HG02759 (cell line): ENCODE data around the gene CDKN2B-AS1.
A peak's percentile ranks its signal among the peaks of the same experiment; 100 is the strongest.
"Not testable (repeated sequence)": the region's sequence is repeated elsewhere in the genome, so short reads cannot be mapped to it uniquely, and the experiment has no call there.

Experiments used
- ATAC-seq: cut with Tn5 transposase; IDR thresholded peaks from one replicate; pipeline ENCODE4 v1.9.1; 2021; ENCODE audit warnings: mild to moderate bottlenecking, moderate library complexity; ENCODE audit not compliant: unreplicated experiment

Gene CDKN2B-AS1

DNA sequence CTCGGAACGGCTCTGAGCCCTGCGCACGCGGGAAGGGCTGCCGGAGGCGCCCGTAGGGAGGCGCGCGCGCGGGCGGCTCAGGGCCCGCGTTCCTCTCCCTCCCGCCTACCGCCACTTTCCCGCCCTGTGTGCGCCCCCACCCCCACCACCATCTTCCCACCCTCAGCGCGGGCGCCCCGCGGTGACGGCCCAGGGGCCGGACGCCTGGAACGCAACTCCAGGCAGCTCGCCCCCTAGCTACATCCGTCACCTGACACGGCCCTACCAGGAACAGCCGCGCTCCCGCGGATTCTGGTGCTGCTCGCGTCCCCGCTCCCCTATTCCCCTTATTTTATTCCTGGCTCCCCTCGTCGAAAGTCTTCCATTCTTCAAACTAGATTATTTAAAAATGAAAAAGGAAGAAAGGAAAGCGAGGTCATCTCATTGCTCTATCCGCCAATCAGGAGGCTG, at the start of gene CDKN2B-AS1:
Gene CDKN2B-AS1, plus strand, starts transcription at position 236 of the 450 bp plus-strand sequence.
- peak; percentile 54 for ATAC-seq

DNA sequence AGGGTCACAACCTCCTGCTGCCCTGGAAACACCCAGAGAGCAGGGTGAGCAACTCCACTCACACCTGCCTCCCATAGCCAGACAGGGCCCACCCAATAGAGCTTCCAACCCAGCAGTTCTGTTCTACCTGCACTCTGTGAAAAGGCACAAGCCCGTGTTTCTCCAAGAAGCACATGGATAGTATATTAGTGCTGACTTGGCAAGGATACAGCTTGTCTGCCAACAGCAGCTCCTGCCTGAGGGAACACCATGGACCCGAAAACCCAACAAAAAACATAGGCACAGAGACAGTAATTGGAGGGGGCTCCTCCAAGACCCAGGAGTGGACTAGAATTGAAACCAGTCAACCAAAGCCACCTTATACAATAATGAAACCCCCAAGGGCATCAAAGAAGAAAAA, 49.0 kb upstream of the CDKN2B-AS1 start:
- ATAC-seq = no peak

DNA sequence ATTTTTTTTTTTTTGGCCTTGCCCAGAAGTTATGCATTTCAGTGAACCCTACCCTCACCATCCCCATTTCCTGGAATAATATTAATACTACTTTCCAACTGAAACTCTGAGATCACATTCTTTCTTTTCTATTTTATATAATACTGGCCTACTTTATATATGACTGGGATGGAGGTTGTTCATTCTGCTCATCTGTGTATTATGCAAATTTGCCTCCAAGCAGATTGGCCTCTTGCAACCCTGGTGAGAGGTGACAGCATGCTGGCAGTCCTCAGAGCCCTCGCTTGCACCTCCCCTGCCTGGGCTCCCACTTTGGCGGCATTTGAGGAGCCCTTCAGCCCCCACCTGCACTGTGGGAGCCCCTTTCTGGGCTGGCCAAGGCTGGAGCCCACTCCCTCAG, 35.8 kb upstream of the CDKN2B-AS1 start:
- ATAC-seq = no peak

DNA sequence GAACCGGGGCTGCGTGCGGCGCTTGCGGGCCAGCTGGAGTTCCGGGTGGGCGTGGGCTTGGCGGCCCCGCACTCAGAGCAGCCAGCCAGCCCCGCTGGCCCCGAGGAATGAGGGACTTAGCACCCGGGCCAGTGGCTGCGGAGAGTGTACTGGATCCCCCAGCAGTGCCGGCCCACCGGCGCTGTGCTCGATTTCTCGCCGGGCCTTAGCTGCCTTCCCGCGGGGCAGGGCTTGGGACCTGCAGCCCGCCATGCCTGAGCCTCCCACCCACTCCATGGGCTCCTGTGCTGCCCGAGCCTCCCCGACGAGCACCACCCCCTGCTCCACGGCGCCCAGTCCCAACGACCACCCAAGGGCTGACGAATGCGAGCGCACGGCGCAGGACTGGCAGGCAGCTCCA, 35.3 kb upstream of the CDKN2B-AS1 start:
- ATAC-seq = not testable (repeated sequence)

DNA sequence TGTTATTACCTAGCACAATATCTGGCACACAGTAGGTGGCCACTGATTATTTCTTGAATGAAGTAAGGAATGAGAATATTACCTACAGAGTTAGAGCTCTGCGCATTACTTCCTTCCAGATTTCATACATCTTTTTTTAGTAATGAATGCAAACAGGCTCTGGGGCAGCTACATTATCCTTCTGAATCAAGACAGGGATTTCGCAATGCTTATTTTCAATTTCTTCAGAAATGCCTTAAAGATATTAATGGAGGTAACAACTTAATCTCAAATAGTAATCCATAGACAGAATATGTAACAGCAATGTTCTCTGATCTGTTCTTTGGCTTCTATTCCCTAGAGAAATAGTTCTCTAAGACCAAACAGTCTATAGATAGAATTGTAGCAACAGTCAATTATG, 33.0 kb upstream of the CDKN2B-AS1 start:
- no peak for ATAC-seq

DNA sequence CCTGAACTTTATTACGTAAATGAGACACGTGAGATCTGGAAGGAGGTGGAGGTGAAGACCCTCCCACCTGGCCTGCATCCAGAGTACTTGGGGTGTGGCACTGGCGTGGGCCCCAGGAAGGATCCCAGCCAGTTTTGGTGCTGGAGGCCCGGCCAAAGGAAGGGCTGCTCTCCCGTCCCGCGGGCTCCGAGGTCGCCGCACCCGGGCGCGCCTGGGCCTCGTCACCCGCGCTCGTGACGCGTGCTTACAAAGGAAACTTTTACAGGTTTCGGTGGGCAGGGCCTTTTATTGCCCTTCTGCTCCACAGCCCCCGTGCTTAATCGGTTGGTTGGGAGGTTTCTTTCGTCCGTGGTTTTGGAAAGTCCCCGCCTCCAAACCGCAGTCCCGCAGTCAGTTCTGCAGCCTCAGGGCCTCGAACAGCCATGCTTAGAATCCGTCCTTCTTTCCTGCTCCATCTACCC, 29.6 kb upstream of the CDKN2B-AS1 start:
- ATAC-seq = peak; percentile 56

DNA sequence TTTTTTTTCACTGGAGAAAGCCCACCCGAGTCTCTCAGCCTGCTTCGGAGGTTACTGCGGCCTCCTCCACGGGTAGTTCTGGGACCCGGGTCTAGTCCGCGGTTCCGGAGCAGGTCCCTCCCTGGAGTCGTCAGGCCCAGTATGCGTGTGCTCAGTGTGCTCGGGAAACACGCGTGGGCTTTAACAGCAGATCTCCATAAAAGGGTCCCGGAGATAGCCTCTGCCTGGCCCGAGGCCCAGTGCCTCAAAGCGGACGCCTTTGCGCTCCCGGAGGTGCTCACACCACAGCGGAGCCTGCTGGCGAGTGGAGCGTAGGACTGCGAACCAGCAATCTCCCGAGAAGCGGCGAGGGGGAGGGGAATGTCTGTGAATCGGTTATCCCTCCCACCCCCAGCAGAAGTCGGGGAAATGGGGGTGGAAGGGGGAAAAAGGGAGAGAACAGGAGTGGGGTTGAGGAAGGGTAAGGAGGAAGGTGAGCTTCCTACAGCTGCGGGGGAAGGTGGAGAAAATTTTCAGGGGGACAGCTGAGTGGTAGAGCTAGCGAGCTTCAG, 29.1 kb upstream of the CDKN2B-AS1 start:
- peak; percentile 83 for ATAC-seq

DNA sequence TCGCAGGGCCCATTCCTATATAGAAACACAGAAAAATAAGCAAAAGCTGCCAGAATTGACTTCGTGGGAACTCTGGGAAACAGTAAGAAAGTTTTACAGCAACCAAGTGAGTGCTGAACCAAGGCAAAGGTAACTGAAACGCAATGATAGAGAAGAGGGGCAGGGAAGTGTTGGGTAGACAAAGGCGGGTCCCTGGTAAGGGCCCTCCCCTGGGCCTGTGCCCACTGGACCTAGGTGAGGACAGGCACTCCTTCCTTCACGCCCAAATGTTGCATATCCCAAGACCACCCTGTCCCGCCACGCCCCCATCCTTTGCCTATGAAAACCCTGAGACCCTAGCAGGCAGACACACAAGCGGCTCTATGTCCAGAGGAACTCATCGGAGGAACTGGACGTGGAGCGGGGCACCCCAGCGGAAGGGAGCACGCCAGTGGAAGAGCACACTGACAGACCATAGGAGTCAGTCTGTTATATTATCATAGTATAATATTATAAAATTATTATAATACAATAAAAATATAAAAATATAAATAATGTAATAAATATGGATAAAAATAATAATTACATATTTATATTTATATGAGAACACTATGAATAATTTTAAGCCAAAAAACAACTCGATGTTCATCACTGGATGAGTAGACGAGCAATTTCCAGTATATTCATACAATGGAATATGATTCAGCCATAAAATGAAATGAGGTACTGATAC, 28.3 kb upstream of the CDKN2B-AS1 start:
- no peak for ATAC-seq

DNA sequence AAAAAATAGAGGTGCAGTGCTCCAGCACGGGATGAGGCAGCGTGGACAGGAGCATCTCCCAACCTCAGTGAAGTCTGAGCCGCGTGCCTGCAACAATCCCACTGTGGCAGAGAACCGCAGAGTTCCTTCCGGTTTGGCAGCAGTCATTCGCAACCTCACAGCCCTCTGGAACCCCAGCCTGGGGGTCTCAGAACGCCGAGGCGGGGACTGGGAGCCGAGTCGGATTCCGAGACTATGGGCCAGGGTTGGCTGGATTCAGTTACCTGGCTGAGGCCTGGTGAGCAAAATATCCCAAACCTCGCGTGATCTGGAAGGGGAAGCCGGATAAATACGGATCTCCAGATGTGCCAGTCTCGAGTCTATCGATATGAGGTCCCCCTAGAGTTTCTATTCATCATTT, 27.4 kb upstream of the CDKN2B-AS1 start:
- ATAC-seq = no peak

DNA sequence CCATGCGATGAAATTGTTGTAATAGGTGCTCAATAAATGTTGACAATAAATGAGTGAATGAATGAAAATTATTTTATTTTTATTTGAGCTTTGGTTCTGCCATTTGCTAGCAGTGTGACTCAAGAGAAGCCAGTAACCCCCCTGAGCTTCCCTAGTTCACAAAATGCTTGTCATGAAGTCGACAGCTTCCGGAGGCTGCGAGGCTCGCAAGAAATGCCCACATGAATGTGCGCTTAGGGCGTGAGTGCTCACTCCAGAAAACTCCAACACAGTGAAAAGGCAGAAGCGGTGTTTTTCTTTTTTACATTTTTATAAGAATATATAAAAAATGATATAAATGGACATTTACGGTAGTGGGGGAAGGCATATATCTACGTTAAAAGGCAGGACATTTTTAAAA, 26.9 kb upstream of the CDKN2B-AS1 start:
- ATAC-seq = no peak

DNA sequence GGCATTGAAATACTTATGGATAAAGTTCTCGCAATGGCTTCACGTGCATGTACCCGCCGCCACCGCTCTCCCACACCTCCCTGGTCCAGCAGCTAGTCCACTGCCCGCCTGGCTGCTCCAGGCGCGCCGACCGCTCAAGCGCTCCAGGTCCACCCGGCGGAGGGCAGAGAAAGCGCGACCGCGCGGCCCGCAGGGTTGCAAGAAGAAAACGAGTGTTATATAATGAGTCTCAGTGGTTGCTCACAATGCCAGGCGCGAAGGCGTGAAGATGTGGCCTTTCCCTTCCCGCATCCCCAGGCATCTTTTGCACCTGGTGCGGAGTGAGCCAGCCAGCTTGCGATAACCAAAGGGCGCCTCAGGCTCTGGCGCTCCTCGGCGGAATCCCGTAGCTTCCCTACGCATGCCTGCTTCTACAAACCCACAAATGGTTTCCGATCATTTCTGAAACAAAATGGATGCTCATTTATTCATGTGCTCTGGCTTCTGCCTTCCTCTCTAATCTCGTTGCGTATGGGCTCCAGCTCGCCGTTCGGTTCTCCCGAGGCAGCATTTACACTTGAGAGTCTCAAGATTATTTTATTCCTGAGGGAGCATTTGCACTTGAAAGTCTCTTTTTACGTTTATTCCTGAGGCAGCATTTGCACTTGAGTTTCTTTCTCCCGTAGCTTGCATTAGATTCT, 26.1 kb upstream of the CDKN2B-AS1 start:
- ATAC-seq = no peak

DNA sequence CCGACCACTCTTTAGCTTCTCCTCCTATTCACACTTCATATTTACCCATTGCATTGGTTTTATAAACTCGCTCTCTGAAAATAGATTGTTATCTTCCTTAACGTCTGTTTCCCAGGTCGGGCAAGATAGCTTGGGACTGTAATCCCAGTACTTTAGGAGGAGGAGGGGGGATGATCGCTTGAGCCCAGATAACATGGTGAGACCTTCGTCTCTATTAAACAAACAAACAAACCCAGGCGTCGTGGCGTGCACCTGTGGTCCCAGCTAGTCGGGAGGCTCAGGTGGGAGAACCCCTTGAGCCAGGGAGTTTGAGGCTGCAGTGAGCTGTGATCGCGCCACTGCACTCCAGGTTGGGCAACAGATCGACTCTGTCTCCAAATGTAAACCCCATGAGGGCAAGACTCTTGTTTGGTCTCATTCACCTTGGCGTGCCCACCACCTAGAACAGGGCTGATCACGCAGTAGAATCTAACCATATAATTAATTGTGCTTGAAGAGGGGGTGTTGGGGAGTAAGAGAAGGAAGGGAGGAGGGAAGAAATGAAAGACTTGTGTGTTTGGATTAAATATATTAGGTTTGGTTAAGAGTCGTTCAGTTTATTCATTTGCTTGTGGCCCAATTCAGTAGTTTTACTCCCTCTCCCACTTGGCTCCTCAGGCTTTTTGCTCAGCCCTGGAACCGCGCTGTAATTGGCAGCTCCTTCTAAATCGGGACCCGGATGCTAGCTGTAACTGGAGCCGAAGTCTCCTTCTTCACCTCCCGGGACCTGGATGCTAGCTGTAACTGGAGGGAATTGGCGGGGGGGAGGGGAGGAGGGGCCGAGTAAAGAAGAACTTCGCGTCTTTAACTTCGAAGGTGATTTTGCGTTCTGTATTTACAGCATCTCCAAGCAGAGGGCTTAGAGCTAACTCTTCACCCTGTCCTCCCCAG, 25.3 kb upstream of the CDKN2B-AS1 start:
- no peak for ATAC-seq

DNA sequence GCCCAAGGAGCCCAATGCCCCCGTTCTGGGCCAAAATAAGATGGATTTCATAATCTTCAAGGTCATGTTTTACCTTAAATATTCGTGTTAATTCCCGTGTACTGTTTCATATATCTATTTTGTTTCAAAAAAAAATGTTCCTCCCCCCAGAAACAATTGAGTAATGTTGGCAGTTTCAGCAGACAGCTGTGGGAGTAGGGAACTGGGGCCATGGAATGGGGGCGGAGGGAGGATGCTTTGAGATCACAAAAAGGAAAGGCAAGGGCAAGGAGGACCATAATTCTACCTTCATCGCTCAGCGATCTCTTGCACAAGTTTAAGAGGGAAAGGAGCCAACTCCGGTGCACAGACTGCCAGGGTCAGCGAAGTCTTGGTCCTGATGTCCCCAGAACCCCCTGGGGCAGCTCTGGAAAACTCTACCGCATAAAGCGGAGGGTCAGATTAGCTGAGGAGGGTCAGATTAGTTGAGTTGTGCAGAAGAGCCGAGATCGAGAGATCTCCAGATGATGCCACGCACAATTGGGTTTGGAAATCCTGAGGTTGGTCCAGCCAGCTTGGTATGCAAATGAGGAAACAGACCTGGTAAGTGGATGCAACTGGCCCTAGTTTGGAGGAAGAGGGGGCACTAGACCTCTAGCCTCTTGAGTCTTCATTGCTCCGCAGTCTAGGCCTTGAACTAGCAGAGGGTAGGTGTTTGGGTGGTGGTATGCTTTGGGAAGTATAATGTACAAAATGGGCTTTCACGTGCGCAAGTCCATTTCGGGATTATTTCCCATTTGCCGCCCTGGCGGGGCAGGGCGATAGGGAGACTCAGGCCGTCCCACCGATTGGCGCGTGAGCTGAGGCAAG, 24.4 kb upstream of the CDKN2B-AS1 start:
- no peak for ATAC-seq

DNA sequence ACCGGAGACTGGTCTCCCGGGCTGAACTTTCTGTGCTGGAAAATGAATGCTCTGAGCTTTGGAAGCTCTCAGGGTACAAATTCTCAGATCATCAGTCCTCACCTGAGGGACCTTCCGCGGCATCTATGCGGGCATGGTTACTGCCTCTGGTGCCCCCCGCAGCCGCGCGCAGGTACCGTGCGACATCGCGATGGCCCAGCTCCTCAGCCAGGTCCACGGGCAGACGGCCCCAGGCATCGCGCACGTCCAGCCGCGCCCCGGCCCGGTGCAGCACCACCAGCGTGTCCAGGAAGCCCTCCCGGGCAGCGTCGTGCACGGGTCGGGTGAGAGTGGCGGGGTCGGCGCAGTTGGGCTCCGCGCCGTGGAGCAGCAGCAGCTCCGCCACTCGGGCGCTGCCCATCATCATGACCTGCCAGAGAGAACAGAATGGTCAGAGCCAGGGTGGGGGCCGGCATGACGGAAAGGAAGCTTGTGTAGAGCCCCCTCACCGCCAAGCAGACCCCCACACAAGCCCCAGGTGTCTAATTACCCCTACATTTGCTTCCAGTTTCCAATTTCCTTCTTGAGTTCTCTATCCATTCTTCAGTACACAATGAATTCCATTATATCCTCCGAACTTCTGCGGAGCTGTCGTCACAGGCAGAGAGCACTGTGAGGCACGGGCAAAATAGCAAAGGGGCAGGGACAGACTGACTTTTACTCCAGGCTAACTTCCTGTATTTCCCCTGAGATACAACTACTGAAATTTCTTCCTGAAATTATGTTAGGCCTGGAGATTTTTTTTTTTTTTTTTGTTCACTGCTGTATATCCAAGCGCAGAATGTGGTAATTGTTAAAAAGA, 23.6 kb upstream of the CDKN2B-AS1 start:
- ATAC-seq = no peak

DNA sequence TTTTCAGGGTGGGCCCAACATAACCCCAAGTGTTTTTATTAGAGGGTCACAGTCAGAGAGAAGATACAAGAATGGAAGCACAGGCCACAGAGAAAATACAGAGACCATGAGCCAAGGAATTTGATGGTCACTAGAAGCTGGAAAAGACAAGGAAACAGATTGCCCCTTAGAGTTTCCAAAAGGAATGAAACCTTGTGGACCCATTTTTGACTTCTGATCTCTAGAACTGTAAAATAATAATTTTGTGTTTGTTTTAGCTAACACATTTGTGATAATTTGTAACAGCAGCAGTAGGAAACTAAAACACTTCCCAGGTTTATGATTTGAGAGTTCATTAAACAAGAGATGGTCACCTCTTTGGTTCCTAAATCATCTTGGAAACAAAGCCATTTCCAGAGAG, 22.2 kb upstream of the CDKN2B-AS1 start:
- no peak for ATAC-seq

DNA sequence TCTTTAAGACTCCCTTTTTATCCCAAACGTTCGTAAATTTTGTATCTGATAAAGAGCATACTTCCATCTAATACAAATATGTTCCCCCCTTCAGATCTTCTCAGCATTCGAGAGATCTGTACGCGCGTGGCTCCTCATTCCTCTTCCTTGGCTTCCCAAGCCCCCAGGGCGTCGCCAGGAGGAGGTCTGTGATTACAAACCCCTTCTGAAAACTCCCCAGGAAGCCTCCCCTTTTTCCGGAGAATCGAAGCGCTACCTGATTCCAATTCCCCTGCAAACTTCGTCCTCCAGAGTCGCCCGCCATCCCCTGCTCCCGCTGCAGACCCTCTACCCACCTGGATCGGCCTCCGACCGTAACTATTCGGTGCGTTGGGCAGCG, 20.3 kb upstream of the CDKN2B-AS1 start:
- ATAC-seq = no peak

DNA sequence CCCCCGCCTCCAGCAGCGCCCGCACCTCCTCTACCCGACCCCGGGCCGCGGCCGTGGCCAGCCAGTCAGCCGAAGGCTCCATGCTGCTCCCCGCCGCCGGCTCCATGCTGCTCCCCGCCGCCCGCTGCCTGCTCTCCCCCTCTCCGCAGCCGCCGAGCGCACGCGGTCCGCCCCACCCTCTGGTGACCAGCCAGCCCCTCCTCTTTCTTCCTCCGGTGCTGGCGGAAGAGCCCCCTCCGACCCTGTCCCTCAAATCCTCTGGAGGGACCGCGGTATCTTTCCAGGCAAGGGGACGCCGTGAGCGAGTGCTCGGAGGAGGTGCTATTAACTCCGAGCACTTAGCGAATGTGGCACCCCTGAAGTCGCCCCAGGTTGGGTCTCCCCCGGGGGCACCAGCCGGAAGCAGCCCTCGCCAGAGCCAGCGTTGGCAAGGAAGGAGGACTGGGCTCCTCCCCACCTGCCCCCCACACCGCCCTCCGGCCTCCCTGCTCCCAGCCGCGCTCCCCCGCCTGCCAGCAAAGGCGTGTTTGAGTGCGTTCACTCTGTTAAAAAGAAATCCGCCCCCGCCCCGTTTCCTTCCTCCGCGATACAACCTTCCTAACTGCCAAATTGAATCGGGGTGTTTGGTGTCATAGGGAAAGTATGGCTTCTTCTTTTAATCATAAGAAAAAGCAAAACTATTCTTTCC, 19.7 kb upstream of the CDKN2B-AS1 start:
- ATAC-seq = peak; percentile 69

DNA sequence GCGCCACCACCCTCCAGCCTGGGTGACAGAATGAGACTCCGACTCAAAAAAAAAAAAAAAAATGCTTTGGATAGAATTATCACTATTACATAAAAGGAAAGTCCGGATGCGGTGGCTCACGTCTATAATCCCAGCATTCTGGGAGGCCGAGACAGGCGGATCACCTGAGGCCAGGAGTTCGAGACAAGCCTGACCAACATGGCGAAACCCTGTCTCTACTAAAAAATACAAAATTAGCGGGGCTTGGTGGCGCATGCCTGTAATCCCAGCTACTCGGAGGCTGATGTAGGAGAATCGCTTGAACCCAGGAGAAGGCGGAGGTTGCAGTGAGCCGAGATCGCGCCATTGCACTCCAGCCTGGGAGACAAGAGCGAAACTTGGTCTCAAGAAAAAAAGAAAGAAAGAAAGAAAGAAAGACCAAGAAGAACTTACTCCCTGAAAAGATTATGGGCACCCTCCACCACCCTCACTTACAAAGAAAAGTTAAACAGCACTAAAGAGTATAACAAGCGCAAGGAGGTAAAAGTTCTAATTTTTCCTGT, 18.2 kb upstream of the CDKN2B-AS1 start:
- no peak for ATAC-seq
